ENCODE results near the gene ZNF655.
A peak's percentile ranks its signal among the peaks of the same experiment; 100 is the strongest.
"Not testable (repeated sequence)": the region's sequence is repeated elsewhere in the genome, so short reads cannot be mapped to it uniquely, and the experiment has no call there.

Gene ZNF655, protein sequence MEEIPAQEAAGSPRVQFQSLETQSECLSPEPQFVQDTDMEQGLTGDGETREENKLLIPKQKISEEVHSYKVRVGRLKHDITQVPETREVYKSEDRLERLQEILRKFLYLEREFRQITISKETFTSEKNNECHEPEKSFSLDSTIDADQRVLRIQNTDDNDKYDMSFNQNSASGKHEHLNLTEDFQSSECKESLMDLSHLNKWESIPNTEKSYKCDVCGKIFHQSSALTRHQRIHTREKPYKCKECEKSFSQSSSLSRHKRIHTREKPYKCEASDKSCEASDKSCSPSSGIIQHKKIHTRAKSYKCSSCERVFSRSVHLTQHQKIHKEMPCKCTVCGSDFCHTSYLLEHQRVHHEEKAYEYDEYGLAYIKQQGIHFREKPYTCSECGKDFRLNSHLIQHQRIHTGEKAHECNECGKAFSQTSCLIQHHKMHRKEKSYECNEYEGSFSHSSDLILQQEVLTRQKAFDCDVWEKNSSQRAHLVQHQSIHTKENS

DNA sequence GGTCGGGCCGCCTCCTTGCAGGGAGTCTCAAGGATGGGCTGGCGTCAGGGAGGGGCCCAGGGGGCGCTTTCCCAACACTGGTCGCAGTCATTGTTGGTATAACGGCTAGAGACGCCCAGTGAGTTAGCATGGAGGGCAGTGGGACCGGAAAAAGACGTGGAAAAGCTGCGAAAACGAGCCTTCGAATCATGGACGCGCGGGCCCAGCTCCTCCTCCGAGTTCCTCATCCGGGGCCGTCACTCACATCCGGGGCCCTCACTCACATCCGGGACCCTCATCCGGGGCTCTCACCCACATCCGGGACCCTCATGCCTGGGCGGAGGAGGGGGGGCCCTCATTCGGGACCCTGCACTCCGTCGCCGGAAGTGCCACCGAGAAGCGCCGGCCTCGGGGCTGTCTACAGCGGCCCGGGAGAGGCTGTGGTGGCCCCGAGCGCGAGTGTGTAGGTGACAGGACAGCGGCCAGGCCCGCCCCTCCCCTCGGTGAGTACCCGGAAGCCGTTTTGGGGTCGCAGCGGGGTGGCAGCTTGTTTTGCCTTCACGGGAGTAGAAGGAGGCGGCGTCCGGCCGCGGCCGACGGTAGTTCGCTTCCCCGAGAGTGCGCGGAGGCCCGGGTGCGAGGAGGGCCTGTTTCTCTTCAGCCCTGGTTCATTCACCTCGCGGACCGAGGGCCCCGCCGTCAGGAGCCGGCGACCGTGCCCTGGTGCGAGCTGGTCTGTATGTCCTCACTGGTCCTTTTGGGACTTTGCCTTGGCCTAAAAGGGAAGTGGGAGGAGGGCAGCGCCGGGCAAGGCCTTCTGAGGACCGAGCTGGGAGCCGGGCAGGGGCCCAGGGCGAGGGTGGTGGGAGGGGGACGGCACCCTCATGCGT is at the start of gene ZNF655:
Gene ZNF655 (plus strand): TSS at position 337 of the 869 bp plus-strand sequence. CDS start 1,918 bp downstream, outside the sequence.
- DNase-seq (ENCODE audit: low spot score) = peak; percentile 57

DNA sequence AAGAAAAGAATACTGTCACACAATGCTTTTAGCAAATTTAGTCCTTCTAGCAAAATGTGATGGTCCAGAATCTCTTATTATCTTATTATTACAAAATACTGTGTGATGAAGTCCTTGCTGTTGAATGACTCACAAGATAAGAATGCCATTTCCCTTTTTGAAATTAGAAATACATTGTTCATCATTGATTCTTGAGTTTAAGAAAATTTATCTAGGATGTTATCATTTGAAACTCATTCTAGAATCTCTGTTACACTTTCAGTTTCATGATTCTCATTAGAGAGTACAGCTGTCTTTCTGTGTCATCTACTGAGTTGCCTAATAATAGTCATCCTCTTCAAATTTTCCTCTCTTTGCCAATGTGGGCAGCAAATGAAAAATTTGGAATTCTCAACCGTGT is 44.4 kb upstream of the ZNF655 start:
- DNase-seq (ENCODE audit: low spot score) = no peak

DNA sequence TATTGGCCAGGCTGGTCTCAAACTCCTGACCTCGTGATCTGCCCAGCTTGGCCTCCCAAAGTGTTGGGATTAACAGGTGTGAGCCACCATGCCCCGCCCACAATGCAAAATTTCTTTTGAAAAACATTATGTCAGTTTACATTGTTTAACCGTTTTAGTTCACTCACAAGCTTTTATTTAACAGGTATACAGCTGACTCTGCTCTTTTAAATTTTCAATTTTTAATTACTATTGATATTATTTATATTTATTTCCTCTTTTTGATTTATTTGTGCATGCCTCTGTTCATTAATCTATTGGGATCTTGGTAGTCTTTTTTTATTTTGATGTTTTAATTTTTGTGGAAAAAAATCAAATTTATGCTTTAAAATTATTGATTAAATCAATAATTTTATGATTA is 37.0 kb upstream of the ZNF655 start:
- DNase-seq (ENCODE audit: low spot score) = no peak

DNA sequence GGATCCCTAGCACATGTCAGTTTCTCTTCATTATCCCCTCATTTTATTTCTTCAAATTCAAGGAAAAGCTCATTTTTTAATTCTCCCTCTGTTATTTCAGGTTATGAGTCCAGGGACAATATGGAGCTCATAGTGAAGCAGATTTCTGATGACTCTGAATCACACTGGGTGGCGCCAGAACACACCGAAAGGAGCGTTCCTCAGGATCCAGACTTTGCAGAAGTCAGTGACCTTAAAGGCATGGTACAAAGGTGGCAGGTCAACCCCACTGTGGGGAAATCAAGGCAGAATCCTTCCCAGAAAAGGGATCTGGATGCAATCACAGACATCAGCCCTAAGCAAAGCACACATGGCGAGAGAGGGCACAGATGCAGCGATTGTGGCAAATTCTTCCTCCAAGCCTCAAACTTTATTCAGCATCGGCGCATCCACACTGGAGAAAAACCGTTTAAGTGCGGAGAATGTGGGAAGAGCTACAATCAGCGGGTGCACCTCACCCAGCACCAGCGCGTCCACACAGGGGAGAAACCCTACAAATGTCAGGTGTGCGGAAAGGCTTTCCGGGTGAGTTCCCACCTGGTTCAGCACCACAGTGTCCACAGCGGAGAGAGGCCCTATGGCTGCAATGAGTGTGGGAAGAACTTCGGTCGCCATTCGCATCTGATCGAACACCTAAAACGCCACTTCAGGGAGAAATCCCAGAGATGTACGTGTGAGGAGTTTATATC is 32.6 kb upstream of the ZNF655 start:
- peak; percentile 35 for DNase-seq (ENCODE audit: low spot score)

DNA sequence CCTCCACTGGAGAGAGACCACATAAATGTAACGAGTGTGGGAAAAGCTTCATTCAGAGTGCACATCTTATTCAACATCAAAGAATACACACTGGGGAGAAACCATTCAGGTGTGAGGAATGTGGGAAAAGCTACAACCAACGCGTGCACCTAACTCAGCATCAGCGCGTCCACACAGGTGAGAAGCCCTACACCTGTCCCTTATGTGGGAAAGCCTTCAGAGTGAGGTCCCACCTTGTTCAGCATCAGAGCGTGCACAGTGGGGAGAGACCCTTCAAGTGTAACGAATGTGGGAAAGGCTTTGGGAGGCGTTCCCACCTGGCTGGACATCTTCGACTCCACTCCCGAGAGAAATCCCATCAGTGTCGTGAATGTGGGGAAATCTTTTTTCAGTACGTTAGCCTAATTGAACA is 27.1 kb upstream of the ZNF655 start:
- no peak for DNase-seq (ENCODE audit: low spot score)

DNA sequence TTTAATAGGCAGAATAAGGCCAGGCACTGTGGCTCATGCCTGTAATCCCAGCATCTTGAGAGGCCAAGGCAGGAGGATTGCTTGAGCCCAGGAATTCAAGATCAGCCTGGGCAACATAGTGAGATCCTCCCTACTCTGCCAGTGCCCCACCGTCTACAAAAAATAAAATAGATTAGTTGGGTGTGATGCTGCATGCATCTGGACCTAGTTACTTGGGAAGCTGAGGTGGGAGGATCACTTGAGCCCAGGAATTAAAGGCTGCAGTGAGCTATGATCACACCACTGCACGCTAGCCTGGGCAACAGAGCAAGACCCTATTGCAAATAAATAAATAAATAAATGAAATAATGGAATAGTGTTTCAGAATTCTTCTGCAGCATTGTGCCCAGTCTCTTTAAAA is 22.8 kb upstream of the ZNF655 start:
- no peak for DNase-seq (ENCODE audit: low spot score)

DNA sequence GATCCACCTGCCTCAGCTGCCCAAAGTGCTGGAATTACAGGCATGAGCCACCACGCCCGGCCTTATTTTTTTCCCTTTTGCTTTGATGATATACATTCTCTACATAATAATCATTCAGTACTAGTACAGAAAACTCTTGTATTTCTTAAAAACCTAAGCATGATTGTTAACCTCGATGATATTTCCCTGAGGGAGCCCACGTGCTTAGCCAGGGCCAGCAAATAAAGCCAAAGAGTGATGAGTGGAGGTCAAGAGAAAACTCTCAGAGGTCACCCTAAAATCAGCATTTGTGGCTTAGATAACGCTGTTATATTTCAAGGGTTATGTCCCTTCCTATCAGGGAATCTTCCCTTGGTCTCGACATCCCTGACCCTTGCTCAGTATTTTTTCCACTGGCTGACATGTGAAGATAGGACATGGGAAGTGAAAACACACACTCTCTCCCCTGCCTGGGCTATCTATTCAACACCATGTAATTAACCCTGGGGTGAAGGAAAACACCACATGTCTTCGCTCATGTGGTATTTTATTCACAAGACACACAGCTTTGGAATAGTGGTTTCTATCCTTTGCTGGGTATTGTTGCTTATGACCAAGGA is 19.1 kb upstream of the ZNF655 start:
- DNase-seq (ENCODE audit: low spot score) = no peak

DNA sequence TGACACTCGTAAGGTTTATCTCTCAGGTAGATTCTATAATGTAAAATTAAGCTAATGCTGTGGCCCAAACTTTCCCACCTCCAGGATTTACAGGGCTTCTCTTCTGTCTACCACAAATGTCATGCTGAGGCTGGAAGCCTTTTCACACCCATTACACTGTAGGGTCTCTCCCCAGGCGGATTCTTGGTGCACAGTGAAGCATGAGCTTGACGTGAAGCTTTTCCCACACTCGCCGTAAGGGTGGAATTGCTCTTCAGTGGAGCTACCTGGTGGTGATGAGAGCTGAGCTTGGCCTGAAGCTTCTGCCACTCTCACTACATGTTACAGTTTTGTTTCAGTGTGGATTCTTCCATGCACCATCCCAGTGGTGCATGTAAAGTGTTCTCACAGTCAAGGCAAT is 17.9 kb upstream of the ZNF655 start:
- no peak for DNase-seq (ENCODE audit: low spot score)

DNA sequence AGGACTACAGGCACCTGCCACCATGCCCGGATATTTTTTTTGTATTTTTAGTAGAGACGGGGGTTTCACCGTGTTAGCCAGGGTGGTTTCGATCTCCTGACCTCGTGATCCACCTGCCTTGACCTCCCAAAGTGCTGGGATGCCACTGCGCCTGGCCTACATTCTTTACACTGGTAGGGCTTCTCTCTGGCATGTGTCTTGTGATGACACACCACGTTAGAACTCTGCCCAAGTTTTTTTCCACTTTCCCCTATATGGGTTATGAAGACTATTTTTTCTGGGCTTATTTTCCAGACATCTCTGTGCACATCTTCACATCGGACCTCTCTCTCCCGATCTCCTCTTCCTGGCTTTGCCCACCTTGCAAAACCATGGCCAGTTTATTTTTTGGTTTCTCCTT is 17.2 kb upstream of the ZNF655 start:
- DNase-seq (ENCODE audit: low spot score) = no peak

DNA sequence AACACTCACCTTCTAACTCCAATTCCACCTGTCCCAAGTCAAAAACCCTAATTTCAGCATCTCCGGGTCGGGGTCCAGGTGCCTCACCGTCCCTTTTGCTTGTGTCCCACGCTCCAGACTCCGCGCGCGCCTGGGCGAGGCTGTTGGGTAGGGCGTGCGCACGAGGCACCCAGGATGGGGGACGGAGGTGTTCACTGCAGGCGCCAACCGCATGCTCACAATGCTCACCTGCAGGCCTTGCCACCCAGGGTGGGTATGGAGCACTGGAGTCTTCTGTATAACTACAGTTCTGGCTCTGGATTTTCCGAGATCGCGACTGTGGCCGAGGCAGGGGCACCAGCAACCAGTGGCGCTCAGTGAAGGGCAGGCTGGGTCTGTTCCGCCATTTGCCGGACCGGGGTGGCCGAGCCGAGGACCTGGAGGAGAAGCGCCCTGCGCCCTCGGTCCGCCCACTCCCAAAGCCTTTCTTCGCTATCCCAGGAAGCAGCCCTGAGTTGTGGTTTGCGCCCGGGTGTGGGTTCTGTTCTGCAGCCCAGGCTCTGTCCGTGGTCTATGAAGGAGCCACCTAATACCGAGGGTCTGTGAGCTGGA is 15.3 kb upstream of the ZNF655 start:
- no peak for DNase-seq (ENCODE audit: low spot score)

DNA sequence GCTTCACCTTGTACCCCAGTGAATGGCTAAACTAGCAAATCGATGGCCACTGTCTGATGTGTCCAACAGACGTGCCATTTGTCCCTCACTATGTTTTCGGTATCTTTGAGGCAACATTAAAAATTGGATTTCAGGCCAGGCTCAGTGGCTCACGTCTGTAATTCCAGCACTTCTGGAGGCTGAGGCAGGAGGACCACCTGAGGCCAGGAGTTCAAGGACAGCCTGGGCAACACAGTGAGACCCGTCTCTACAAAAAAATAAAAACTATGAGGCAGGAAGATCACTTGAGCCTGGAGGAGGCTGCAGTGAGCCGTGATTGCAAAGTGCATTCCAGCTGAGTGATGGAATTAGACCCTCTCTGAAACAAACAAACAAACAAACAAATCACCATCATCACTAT is 14.5 kb upstream of the ZNF655 start:
- no peak for DNase-seq (ENCODE audit: low spot score)

DNA sequence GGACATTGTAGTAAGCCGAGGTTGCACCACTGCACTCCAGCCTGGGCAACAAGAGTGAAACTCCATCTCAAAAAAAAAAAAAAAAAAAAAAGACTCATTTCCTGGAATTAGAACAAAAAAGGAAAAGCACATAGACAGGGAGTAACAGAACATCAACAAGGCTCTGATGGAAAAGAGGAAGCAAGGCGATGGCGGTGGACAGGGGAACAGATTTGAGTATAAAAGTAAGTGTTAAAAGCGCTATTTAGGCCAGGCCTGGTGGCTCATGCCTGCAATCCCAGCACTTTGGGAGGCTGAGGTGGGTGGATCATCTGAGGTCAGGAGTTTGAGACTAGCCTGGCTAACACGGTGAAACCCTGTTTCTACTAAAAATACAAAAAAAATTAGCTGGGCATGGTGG is 13.1 kb upstream of the ZNF655 start:
- not testable (repeated sequence) for DNase-seq (ENCODE audit: low spot score)

DNA sequence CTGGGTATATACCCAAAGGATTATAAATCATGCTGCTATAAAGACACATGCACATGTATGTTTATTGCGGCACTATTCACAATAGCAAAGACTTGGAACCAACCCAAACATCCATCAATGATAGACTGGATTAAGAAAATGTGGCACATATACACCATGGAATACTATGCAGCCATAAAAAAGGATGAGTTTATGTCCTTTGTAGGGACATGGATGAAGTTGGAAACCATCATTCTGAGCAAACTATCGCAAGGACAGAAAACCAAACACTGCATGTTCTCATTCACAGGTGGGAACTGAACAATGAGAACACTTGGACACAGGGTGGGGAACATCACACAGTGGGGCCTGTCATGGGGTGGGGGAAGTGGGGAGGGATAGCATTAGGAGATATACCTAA is 8.9 kb upstream of the ZNF655 start:
- DNase-seq (ENCODE audit: low spot score) = not testable (repeated sequence)

DNA sequence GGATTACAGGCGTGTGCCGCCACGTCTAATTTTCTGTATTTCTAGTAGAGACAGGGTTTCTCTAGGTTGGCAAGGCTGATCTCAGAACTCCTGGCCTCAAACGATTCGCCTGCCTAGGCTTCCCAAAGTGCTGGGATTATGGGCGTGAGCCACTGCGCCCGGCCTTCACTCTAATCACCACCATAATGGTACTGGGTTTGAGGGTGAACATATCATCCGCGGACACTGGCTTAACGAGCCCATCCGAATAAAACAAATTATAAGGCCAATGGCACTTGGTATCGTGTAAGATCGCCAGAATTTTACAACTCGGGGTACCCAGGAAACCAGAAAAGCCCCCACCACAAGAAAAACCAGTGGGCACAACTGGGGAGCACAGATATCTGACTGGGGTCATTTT is 7.1 kb upstream of the ZNF655 start:
- no peak for DNase-seq (ENCODE audit: low spot score)

DNA sequence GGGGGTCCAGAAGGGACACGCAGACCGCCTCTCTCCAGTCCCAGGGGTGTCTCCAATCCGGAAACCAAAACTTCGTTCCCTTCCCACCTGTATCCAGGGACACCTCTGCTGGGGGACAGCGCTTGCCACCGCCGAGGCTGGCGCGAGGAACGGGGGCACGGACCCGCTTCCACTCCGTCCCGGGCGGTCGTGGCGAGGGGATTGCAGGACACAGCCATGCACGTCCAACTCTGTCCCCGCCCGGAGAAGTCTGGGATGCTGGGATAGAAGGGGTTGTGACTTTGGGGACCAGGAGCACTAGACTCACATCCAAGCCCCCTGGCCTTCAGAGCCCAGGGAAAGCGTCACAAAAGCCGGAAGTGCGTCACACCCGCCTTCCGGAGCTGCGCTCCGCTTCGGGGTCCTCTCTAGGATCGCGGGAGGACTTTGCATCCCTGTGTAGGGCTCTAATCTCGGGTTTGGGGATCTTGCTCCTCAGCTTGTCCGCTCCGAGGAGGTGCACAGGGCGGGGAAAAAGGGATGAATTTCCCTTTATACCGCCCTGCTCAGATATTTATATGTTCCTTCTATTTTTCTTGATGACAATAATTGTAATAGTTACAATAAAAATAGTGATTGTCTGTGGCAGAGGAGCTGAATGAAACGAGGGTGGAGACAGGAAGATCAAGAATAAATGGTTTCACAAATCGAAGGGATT is 6.5 kb upstream of the ZNF655 start, which contains the start of gene FAM200A:
Gene FAM200A (minus strand): TSS at position 348 of the 697 bp plus-strand sequence. CDS start 3,707 bp downstream, outside the sequence.
- peak; percentile 84 for DNase-seq (ENCODE audit: low spot score)

DNA sequence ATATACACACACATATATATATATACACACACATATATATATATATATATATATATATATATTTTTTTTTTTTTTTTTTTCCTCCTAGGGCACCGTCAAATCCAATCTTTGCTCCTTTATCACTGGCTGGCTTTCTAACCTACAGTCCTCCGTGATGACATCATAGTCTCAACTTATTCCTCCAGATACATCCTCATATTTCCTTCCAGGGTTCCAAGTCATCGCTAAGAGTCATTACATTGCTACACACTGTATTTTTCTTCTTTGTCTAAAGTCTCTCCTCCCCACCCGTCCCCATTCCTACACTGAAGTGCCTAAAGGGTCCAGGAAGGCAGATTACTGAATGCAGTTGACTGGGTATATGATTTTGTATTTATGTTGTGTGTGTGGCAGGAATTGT is 5.4 kb upstream of the ZNF655 start:
- no peak for DNase-seq (ENCODE audit: low spot score)

DNA sequence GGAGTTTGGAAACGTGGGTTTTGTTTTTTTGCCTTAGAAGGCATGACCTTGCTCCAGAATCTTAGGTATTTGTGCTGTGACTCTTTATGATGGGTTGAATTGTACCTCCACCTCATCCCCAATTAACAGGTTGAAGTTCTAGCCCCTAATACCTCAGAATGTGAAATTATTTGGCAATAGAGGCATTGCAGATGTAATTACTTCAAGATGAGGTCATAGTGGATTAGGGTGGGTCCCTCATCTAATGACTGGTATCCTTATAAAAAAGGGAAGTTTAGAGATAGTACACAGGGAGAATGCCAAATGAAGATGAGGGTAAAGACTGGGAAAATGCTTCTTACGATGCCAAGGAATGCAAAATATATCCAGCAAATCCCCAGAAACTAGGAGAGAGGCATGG is 3.5 kb upstream of the ZNF655 start:
- DNase-seq (ENCODE audit: low spot score) = no peak

DNA sequence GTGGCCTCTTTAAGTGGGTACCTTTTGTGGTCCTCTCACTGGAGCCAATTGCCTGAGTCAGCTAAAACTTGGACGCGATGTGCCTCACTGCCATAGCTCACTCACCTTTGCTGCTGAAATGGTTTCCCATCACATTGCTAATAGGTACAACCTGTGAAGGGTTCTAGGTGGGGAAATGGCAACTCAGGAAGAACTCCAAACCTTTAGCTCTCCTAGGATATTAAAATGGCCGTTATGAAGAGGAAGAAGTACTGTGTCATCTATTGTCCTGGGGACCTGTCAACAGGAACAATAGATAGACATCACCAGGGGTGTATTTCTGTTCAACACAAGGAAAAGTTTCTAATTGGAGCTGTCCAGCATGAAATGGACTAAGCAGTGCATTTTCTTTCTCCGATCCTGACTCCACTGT is 1.2 kb upstream of the ZNF655 start:
- DNase-seq (ENCODE audit: low spot score) = no peak

DNA sequence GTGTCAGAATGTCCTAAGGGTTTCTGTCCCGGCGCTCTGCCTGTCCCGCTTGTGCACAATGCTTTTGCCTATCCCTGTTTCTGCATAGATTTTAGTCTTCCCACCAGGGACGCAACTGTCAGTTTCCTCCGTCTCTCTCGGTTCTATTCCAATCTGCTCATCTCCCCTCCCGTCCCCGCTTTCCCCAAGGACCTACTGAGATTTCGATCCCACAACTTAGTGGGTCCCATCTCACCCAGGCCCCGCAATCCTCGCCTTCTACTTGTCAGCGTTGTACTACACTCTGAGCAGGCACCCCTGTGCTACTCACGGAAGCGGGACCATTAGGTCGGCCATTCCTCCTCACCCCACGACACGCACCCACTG is 519 bp upstream of the ZNF655 start:
- no peak for DNase-seq (ENCODE audit: low spot score)

DNA sequence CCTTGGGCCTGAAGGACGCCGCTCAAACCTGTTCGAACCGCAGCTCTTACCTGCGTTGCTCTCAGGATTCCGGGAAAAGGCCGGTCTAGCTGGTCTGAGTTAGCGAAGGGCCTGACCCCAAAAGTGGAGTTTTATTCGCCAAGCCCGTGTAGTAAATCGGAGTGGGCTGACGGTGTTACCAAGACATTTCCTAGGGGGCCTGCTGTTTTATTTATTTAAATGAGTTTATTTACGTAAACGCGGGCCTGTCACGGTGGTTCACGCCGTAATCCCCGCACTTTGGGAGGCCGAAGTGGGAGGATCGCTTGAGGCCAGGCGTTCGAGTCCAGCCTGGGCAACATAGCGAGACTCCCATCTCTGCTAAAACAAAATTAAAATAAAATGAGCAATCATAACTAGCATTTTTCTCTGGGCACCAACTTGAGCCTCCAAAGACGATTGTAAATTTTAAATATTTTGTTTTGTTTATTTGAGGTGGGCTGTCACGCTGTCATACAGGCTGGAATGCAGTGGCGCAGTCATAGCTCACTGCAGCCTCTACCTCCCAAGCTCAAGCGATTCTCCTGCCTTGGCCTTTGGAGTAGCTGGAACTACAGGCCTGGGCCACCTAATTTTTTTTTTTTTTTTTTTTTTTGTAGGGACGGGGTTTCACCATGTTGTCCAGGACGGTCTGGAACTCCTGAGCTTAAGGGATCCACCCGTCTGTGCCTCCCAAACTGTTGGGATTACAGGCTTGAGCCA is 903 bp downstream of the ZNF655 start:
- peak; percentile 45 for DNase-seq (ENCODE audit: low spot score)
